MG63 (cell line): ENCODE measurements around the gene MCTP1. TPM values are rescaled to one million over a fixed set of nuclear protein-coding genes. Genes with fewer than 3 reads are reported as not detected.
A peak's percentile ranks its signal among the peaks of the same experiment; 100 is the strongest.

Experiments used
- DNase-seq: peaks from one replicate; pipeline ENCODE4 v3.0.0-alpha.2; 2020
- H3K27me3 ChIP-seq: fragments of 250-450 bp; sonication (Bioruptor Pico); 2 replicates; pipeline ENCODE4 v1.5.1; 2020; ENCODE audit warnings: mild to moderate bottlenecking, moderate library complexity
- H3K36me3 ChIP-seq: fragments of 250-450 bp; sonication (Bioruptor Pico); 2 replicates; pipeline ENCODE4 v1.5.1; 2020; ENCODE audit warnings: mild to moderate bottlenecking, moderate library complexity
- H3K4me3 ChIP-seq: fragments of 250-450 bp; sonication (Bioruptor Pico); 2 replicates; pipeline ENCODE4 v1.5.1; 2020; ENCODE audit warnings: mild to moderate bottlenecking, moderate library complexity
- H3K9me3 ChIP-seq: fragments of 250-450 bp; sonication (Bioruptor Pico); 2 replicates; pipeline ENCODE4 v1.5.1; 2020; ENCODE audit warnings: mild to moderate bottlenecking, moderate library complexity
- total RNA-seq: library from RNA; depleted of rRNA; stranded (reverse); fragments of >200 nt; shearing (Covaris generic); gene quantifications from 2 replicates; pipeline ENCODE4 v1.2.3, GENCODE V29; 2014; ENCODE audit warnings: low replicate concordance

Gene MCTP1
- total RNA-seq, 1 experiment from 2014 or later = 3.1 TPM

GRCh38 chr5:94705427-94705826, 579.5 kb downstream of the MCTP1 start:
- no peak for DNase-seq
- peaks cover 12% of the 10 kb centered on the region for H3K36me3 ChIP-seq
- H3K27me3 ChIP-seq = no peaks in the 10 kb centered on the region
- H3K4me3 ChIP-seq = no peak overlapping the region
- no peaks in the 10 kb centered on the region for H3K9me3 ChIP-seq

- Histone ChIP-seq H3K36me3 (no peaks in the 10 kb centered on the region), H3K9me3 (no peaks in the 10 kb centered on the region), H3K4me3 (no peak overlapping the region), H3K27me3 (no peaks in the 10 kb centered on the region)
- DNase-seq = no peak
Measured at GRCh38 chr5:94702729-94703128, 582.2 kb downstream of the MCTP1 start.

- DNase-seq = no peak
- no peak overlapping the region for H3K4me3 ChIP-seq
- no peaks in the 10 kb centered on the region for H3K9me3 ChIP-seq
- no peaks in the 10 kb centered on the region for H3K27me3 ChIP-seq
- no peaks in the 10 kb centered on the region for H3K36me3 ChIP-seq
Measured at GRCh38 chr5:94700592-94700991, 584.3 kb downstream of the MCTP1 start.

- Histone ChIP-seq H3K4me3 (no peak overlapping the region), H3K9me3 (no peaks in the 10 kb centered on the region), H3K27me3 (no peaks in the 10 kb centered on the region), H3K36me3 (peaks cover 4% of the 10 kb centered on the region; the same call in 1 of the 2 replicates)
- DNase-seq = no peak
Measured at GRCh38 chr5:94699562-94699961, 585.3 kb downstream of the MCTP1 start.

GRCh38 chr5:94698197-94698596, 586.7 kb downstream of the MCTP1 start:
- Histone ChIP-seq H3K4me3 (no peak overlapping the region), H3K9me3 (no peaks in the 10 kb centered on the region), H3K27me3 (no peaks in the 10 kb centered on the region), H3K36me3 (peaks cover 4% of the 10 kb centered on the region; the same call in 1 of the 2 replicates)
- no peak for DNase-seq

GRCh38 chr5:94694671-94695070, 590.2 kb downstream of the MCTP1 start:
- Histone ChIP-seq H3K27me3 (no peaks in the 10 kb centered on the region), H3K4me3 (no peak overlapping the region), H3K9me3 (no peaks in the 10 kb centered on the region), H3K36me3 (peaks cover 4% of the 10 kb centered on the region; the same call in 1 of the 2 replicates)
- no peak for DNase-seq

GRCh38 chr5:94693845-94694370, 591.0 kb downstream of the MCTP1 start:
- H3K36me3 ChIP-seq = peaks cover 6% of the 10 kb centered on the region
- no peaks in the 10 kb centered on the region for H3K27me3 ChIP-seq
- H3K9me3 ChIP-seq = no peaks in the 10 kb centered on the region
- H3K4me3 ChIP-seq = no peak overlapping the region
- DNase-seq = no peak

- H3K36me3 ChIP-seq = peaks cover 13% of the 10 kb centered on the region
- peak; percentile 60 for DNase-seq
- no peak overlapping the region for H3K4me3 ChIP-seq
- H3K27me3 ChIP-seq = no peaks in the 10 kb centered on the region
- no peaks in the 10 kb centered on the region for H3K9me3 ChIP-seq
Measured at GRCh38 chr5:94693043-94693822, 591.7 kb downstream of the MCTP1 start.

GRCh38 chr5:94692581-94692980, 592.3 kb downstream of the MCTP1 start:
- DNase-seq = no peak
- no peaks in the 10 kb centered on the region for H3K27me3 ChIP-seq
- H3K36me3 ChIP-seq = peaks cover 13% of the 10 kb centered on the region
- H3K9me3 ChIP-seq = no peaks in the 10 kb centered on the region
- no peak overlapping the region for H3K4me3 ChIP-seq

- Histone ChIP-seq H3K9me3 (no peaks in the 10 kb centered on the region), H3K27me3 (no peaks in the 10 kb centered on the region)
- DNase-seq = peak; percentile 78
Measured at GRCh38 chr5:94691949-94692348, 592.9 kb downstream of the MCTP1 start.

GRCh38 chr5:94691291-94691690, 593.6 kb downstream of the MCTP1 start:
- Histone ChIP-seq H3K9me3 (no peaks in the 10 kb centered on the region), H3K4me3 (no peak overlapping the region), H3K36me3 (peaks cover 18% of the 10 kb centered on the region), H3K27me3 (no peaks in the 10 kb centered on the region)
- DNase-seq = no peak

More at GRCh38 chr5:94691949-94692348, 592.9 kb downstream of the MCTP1 start:
- Histone ChIP-seq H3K36me3 (peaks cover 18% of the 10 kb centered on the region), H3K4me3 (no peak overlapping the region)

- no peaks in the 10 kb centered on the region for H3K9me3 ChIP-seq
- no peak for DNase-seq
- H3K4me3 ChIP-seq = no peak overlapping the region
- H3K36me3 ChIP-seq = peaks cover 18% of the 10 kb centered on the region
- no peaks in the 10 kb centered on the region for H3K27me3 ChIP-seq
Measured at GRCh38 chr5:94690778-94691177, 594.1 kb downstream of the MCTP1 start.

- H3K36me3 ChIP-seq = peaks cover 15% of the 10 kb centered on the region
- DNase-seq = no peak
- no peak overlapping the region for H3K4me3 ChIP-seq
Measured at GRCh38 chr5:94689908-94690307, 595.0 kb downstream of the MCTP1 start.

GRCh38 chr5:94682814-94683520, 601.9 kb downstream of the MCTP1 start:
- Histone ChIP-seq H3K4me3 (no peak overlapping the region), H3K36me3 (peaks cover 7% of the 10 kb centered on the region; the same call in 1 of the 2 replicates), H3K27me3 (no peaks in the 10 kb centered on the region), H3K9me3 (no peaks in the 10 kb centered on the region)
- no peak for DNase-seq

More at GRCh38 chr5:94689908-94690307, 595.0 kb downstream of the MCTP1 start:
- H3K27me3 ChIP-seq = no peaks in the 10 kb centered on the region
- H3K9me3 ChIP-seq = no peaks in the 10 kb centered on the region

GRCh38 chr5:94675965-94676618, 608.8 kb downstream of the MCTP1 start:
- H3K36me3 ChIP-seq = peaks cover 14% of the 10 kb centered on the region
- H3K4me3 ChIP-seq = no peak overlapping the region
- H3K27me3 ChIP-seq = no peaks in the 10 kb centered on the region
- DNase-seq = no peak
- no peaks in the 10 kb centered on the region for H3K9me3 ChIP-seq

GRCh38 chr5:94674490-94675382, 610.2 kb downstream of the MCTP1 start:
- peaks cover 14% of the 10 kb centered on the region for H3K36me3 ChIP-seq

More at GRCh38 chr5:94674490-94675382, 610.2 kb downstream of the MCTP1 start:
- H3K4me3 ChIP-seq = no peak overlapping the region
- no peaks in the 10 kb centered on the region for H3K27me3 ChIP-seq
- no peaks in the 10 kb centered on the region for H3K9me3 ChIP-seq
- DNase-seq = no peak
